ENCODE results near the gene EXOSC2.

The EXOSC2 gene

GRCh38 chr9:130693101-130693425 is 517 bp upstream of the EXOSC2 start:
- no peak overlapping the region for H2BK120ac ChIP-seq (ENCODE audit: low read depth, low read length)
- H3K4me1 ChIP-seq (ENCODE audit: control insufficient read depth, insufficient read depth, low read depth, low read length): peaks cover 8% of the 10 kb centered on the region
- H3K79me1 ChIP-seq (replicated peaks; ENCODE audit: low read length, poor library complexity, severe bottlenecking): peaks cover 16% of the 10 kb centered on the region
- 12% methylated on average over 6 of the region's 8 CpGs for WGBS
- no peak overlapping the region for H4K91ac ChIP-seq (ENCODE audit: low read length)
- peaks cover 12 to 27% of the 10 kb centered on the region in 2 experiments for H3K36me3 ChIP-seq (ENCODE audit: control insufficient read depth in 1 of 2, insufficient read depth in 2 of 2, low read depth in 1 of 2, low read length in 2 of 2)
- no peak overlapping the region for H3K14ac ChIP-seq (ENCODE audit: low read length in 2 of 2)
- peak overlapping the region in 1 of 2 experiments; percentile 33 for H3K4ac ChIP-seq (ENCODE audit: low read depth in 1 of 2, low read length in 2 of 2)
- H3K18ac ChIP-seq (ENCODE audit: low read depth in 1 of 2, low read length in 2 of 2): no peak overlapping the region
- H3K27me3 ChIP-seq (ENCODE audit: control insufficient read depth in 1 of 2, insufficient read depth in 1 of 2, low read length in 2 of 2): no peaks in the 10 kb centered on the region
- peak overlapping the region in 1 of 2 experiments; percentile 91 for H3K4me3 ChIP-seq (ENCODE audit: insufficient read depth in 1 of 2, low read depth in 1 of 2, low read length in 2 of 2)
- peak overlapping the region; percentile 89 for H3K9ac ChIP-seq (ENCODE audit: low read length)
- H3K4me2 ChIP-seq (ENCODE audit: low read length, poor library complexity, severe bottlenecking): peak overlapping the region; percentile 15
- no peaks in the 10 kb centered on the region for H3K9me3 ChIP-seq (ENCODE audit: control insufficient read depth, low read length)
- no peak overlapping the region for H2BK12ac ChIP-seq (ENCODE audit: low read length in 2 of 2)
- H3K23ac ChIP-seq (ENCODE audit: low read length in 2 of 2): no peak overlapping the region
- no peak overlapping the region for H2BK15ac ChIP-seq (ENCODE audit: low read depth, poor library complexity, severe bottlenecking)
- H2AK5ac ChIP-seq (ENCODE audit: low read length, severe bottlenecking): no peak overlapping the region
- peak overlapping the region; percentile 86 for H4K8ac ChIP-seq (ENCODE audit: low read length)
- no peak for DNase-seq
- no peak overlapping the region for H2BK5ac ChIP-seq (ENCODE audit: low read depth, low read length, poor library complexity, severe bottlenecking)
- no peak overlapping the region for H3K27ac ChIP-seq (ENCODE audit: low read length, poor library complexity, severe bottlenecking)
- peak overlapping the region; percentile 60 for H2AFZ ChIP-seq (ENCODE audit: low read depth, low read length)

DNA sequence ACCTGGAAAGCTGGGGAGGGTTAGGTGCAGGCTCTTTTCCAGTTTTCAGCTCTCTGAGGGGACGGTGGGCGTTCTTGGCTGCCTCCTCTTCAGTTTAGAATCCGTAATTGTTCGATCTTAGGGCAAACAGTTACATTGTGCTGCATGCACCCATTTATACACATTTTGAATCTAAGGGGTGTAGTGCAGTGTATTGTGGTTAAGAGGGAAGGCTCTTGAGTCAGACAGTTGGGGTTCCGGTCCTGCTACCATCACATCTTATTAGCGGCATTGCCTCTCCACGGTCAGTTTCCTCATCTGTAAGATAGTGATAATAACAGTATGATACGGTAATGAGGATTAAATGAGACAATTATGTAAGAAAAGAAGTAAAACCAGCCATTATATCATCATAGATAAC is 625 bp downstream of the EXOSC2 start:
- no peak overlapping the region for H2BK15ac ChIP-seq (ENCODE audit: low read depth, poor library complexity, severe bottlenecking)
- H3K4me1 ChIP-seq (ENCODE audit: control insufficient read depth, insufficient read depth, low read depth, low read length): peaks cover 10% of the 10 kb centered on the region
- no peaks in the 10 kb centered on the region for H3K27me3 ChIP-seq (ENCODE audit: control insufficient read depth in 1 of 2, insufficient read depth in 1 of 2, low read length in 2 of 2)
- peak overlapping the region; percentile 59 for H2AFZ ChIP-seq (ENCODE audit: low read depth, low read length)
- no peak overlapping the region for H2BK5ac ChIP-seq (ENCODE audit: low read depth, low read length, poor library complexity, severe bottlenecking)
- H3K4ac ChIP-seq (ENCODE audit: low read depth in 1 of 2, low read length in 2 of 2): peak overlapping the region in 1 of 2 experiments; percentile 2
- no peak overlapping the region for H3K23ac ChIP-seq (ENCODE audit: low read length in 2 of 2)
- no peaks in the 10 kb centered on the region for H3K9me3 ChIP-seq (ENCODE audit: control insufficient read depth, low read length)
- no peak overlapping the region for H4K8ac ChIP-seq (ENCODE audit: low read length)
- peak overlapping the region; percentile 91 for H3K4me2 ChIP-seq (ENCODE audit: low read length, poor library complexity, severe bottlenecking)
- H4K91ac ChIP-seq (ENCODE audit: low read length): no peak overlapping the region
- H3K14ac ChIP-seq (ENCODE audit: low read length in 2 of 2): no peak overlapping the region
- no peak overlapping the region for H3K18ac ChIP-seq (ENCODE audit: low read depth in 1 of 2, low read length in 2 of 2)
- no peak overlapping the region for H2BK12ac ChIP-seq (ENCODE audit: low read length in 2 of 2)
- H3K27ac ChIP-seq (ENCODE audit: low read length, poor library complexity, severe bottlenecking): no peak overlapping the region
- 0% methylated on average over 1 of the region's 8 CpGs for WGBS
- no peak overlapping the region for H2AK5ac ChIP-seq (ENCODE audit: low read length, severe bottlenecking)
- peak overlapping the region; percentile 62 to 91 for H3K4me3 ChIP-seq (ENCODE audit: insufficient read depth in 1 of 2, low read depth in 1 of 2, low read length in 2 of 2)
- peak overlapping the region; percentile 92 for H3K9ac ChIP-seq (ENCODE audit: low read length)
- no peak overlapping the region for H2BK120ac ChIP-seq (ENCODE audit: low read depth, low read length)
- no peak for DNase-seq
- peaks cover 16% of the 10 kb centered on the region for H3K79me1 ChIP-seq (replicated peaks; ENCODE audit: low read length, poor library complexity, severe bottlenecking)
- peaks cover 15 to 39% of the 10 kb centered on the region in 2 experiments for H3K36me3 ChIP-seq (ENCODE audit: control insufficient read depth in 1 of 2, insufficient read depth in 2 of 2, low read depth in 1 of 2, low read length in 2 of 2)

DNA sequence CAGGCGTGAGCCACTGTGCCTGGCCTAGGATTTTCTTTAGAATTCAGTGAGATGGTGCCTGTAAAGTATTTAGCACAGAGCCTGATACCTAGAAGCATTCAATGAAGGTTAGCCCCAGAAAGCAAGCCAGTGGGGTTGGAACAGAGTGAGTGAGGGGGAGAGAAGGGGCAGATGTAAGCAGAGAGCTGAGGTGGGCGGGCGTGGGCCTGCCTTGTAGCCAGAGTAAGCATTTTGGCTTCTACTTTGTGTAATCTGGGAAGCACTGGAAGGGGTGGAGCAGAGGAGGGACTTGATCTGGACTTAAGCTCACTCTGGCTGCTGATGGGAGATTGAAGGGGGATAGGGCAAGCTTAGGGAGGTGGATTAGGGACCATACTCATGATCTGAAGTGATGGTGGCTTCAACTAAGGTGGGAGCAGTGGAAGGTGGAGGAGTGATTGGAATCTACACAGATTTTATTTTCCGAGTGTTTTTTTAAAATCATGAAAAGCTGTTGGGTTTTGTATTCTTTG is 2.6 kb downstream of the EXOSC2 start:
- Histone ChIP-seq H2BK120ac (ENCODE audit: low read depth, low read length) (no peak overlapping the region), H3K4ac (ENCODE audit: low read depth in 1 of 2, low read length in 2 of 2) (no peak overlapping the region), H2AFZ (ENCODE audit: low read depth, low read length) (no peak overlapping the region), H4K91ac (ENCODE audit: low read length) (no peak overlapping the region), H3K9me3 (ENCODE audit: control insufficient read depth, low read length) (no peaks in the 10 kb centered on the region), H2BK5ac (ENCODE audit: low read depth, low read length, poor library complexity, severe bottlenecking) (no peak overlapping the region), H3K9ac (ENCODE audit: low read length) (no peak overlapping the region), H3K14ac (ENCODE audit: low read length in 2 of 2) (no peak overlapping the region), H4K8ac (ENCODE audit: low read length) (no peak overlapping the region), H3K4me3 (ENCODE audit: insufficient read depth in 1 of 2, low read depth in 1 of 2, low read length in 2 of 2) (no peak overlapping the region), H3K27ac (ENCODE audit: low read length, poor library complexity, severe bottlenecking) (no peak overlapping the region), H3K79me1 (replicated peaks; ENCODE audit: low read length, poor library complexity, severe bottlenecking) (peaks cover 21% of the 10 kb centered on the region), H3K4me2 (ENCODE audit: low read length, poor library complexity, severe bottlenecking) (no peak overlapping the region), H3K36me3 (ENCODE audit: control insufficient read depth in 1 of 2, insufficient read depth in 2 of 2, low read depth in 1 of 2, low read length in 2 of 2) (peaks cover 24 to 51% of the 10 kb centered on the region in 2 experiments), H3K18ac (ENCODE audit: low read depth in 1 of 2, low read length in 2 of 2) (no peak overlapping the region), H3K23ac (ENCODE audit: low read length in 2 of 2) (no peak overlapping the region), H3K4me1 (ENCODE audit: control insufficient read depth, insufficient read depth, low read depth, low read length) (peaks cover 10% of the 10 kb centered on the region), H3K27me3 (ENCODE audit: control insufficient read depth in 1 of 2, insufficient read depth in 1 of 2, low read length in 2 of 2) (no peaks in the 10 kb centered on the region), H2BK12ac (ENCODE audit: low read length in 2 of 2) (no peak overlapping the region), H2BK15ac (ENCODE audit: low read depth, poor library complexity, severe bottlenecking) (no peak overlapping the region), H2AK5ac (ENCODE audit: low read length, severe bottlenecking) (no peak overlapping the region)
- WGBS: 98% methylated on average over 4 of the region's 4 CpGs
- no peak for DNase-seq

DNA sequence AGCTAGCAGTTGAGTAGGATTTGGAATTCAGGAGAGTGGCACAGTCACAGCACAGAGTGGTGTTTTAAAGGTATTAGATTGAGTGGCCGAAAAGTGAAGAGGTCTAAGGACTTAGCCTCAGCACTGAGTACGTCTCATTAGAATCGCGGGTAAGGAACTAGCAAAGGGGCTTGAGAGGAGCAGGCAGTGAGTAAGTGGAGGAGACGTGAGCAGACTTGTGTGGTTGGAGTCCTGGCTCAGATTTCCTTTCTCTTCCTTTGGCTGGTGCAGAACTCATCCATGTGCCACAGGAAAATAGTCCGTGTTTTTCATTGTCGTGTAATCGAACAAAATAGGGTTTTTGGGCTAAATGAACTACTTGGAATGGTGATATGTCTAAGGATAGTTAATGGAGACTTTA is 3.4 kb downstream of the EXOSC2 start:
- no peak overlapping the region for H2AK5ac ChIP-seq (ENCODE audit: low read length, severe bottlenecking)
- H3K4me2 ChIP-seq (ENCODE audit: low read length, poor library complexity, severe bottlenecking): no peak overlapping the region
- peaks cover 14% of the 10 kb centered on the region for H3K4me1 ChIP-seq (ENCODE audit: control insufficient read depth, insufficient read depth, low read depth, low read length)
- no peak overlapping the region for H4K8ac ChIP-seq (ENCODE audit: low read length)
- peaks cover 31 to 59% of the 10 kb centered on the region in 2 experiments for H3K36me3 ChIP-seq (ENCODE audit: control insufficient read depth in 1 of 2, insufficient read depth in 2 of 2, low read depth in 1 of 2, low read length in 2 of 2)
- H3K27me3 ChIP-seq (ENCODE audit: control insufficient read depth in 1 of 2, insufficient read depth in 1 of 2, low read length in 2 of 2): no peaks in the 10 kb centered on the region
- no peak overlapping the region for H2BK12ac ChIP-seq (ENCODE audit: low read length in 2 of 2)
- H2BK120ac ChIP-seq (ENCODE audit: low read depth, low read length): no peak overlapping the region
- no peak overlapping the region for H4K91ac ChIP-seq (ENCODE audit: low read length)
- H3K23ac ChIP-seq (ENCODE audit: low read length in 2 of 2): no peak overlapping the region
- H3K18ac ChIP-seq (ENCODE audit: low read depth in 1 of 2, low read length in 2 of 2): no peak overlapping the region
- no peak overlapping the region for H3K14ac ChIP-seq (ENCODE audit: low read length in 2 of 2)
- no peak for DNase-seq
- WGBS: 90% methylated on average over 8 of the region's 8 CpGs
- H3K79me1 ChIP-seq (replicated peaks; ENCODE audit: low read length, poor library complexity, severe bottlenecking): peaks cover 27% of the 10 kb centered on the region
- H2BK5ac ChIP-seq (ENCODE audit: low read depth, low read length, poor library complexity, severe bottlenecking): no peak overlapping the region
- H2AFZ ChIP-seq (ENCODE audit: low read depth, low read length): no peak overlapping the region
- H3K4ac ChIP-seq (ENCODE audit: low read depth in 1 of 2, low read length in 2 of 2): no peak overlapping the region
- no peak overlapping the region for H2BK15ac ChIP-seq (ENCODE audit: low read depth, poor library complexity, severe bottlenecking)
- no peak overlapping the region for H3K4me3 ChIP-seq (ENCODE audit: insufficient read depth in 1 of 2, low read depth in 1 of 2, low read length in 2 of 2)
- H3K9ac ChIP-seq (ENCODE audit: low read length): no peak overlapping the region
- H3K27ac ChIP-seq (ENCODE audit: low read length, poor library complexity, severe bottlenecking): no peak overlapping the region
- no peaks in the 10 kb centered on the region for H3K9me3 ChIP-seq (ENCODE audit: control insufficient read depth, low read length)

Data from mesenchymal stem cell (in vitro differentiated cells and primary cell).